ENCODE measurements around the gene RPS6KA4.

DNA sequence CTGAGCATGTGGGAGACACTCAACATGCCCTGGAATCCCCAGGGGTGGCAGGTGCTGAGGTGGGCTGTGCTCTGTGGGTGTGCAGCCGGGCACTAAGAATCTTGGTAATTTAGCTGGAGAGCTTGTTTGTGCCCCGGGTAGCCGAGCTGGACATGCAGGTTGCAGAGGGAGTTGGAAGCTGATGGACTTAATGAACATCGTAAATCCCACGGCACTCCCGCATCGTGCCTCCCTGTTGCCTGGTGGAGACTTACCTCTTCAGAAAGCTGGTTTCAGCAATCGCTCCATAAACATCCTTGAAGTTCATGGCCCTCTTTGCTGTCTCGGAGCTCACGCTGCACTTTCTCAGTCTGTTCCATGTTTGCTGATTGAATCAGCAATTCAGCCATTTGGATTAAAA lies 29.9 kb downstream of the RPS6KA4 start:
- TF ChIP-seq, protein P1, sequence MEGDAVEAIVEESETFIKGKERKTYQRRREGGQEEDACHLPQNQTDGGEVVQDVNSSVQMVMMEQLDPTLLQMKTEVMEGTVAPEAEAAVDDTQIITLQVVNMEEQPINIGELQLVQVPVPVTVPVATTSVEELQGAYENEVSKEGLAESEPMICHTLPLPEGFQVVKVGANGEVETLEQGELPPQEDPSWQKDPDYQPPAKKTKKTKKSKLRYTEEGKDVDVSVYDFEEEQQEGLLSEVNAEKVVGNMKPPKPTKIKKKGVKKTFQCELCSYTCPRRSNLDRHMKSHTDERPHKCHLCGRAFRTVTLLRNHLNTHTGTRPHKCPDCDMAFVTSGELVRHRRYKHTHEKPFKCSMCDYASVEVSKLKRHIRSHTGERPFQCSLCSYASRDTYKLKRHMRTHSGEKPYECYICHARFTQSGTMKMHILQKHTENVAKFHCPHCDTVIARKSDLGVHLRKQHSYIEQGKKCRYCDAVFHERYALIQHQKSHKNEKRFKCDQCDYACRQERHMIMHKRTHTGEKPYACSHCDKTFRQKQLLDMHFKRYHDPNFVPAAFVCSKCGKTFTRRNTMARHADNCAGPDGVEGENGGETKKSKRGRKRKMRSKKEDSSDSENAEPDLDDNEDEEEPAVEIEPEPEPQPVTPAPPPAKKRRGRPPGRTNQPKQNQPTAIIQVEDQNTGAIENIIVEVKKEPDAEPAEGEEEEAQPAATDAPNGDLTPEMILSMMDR (conservative IDR thresholded peaks at IDR 0.05; ENCODE audit: low read depth, low read length) = no peak
- TF ChIP-seq EZH2 (IDR thresholded peaks at IDR 0.05; ENCODE audit: borderline replicate concordance, low read depth, low read length, poor library complexity, severe bottlenecking) = no peak

All from A673 (cell line).